H1 (cell line): ENCODE data around the gene RRBP1. TPM values are rescaled to one million over a fixed set of nuclear protein-coding genes. Genes with fewer than 3 reads are reported as not detected.

Experiments
- CTCF ChIA-PET: fragments of 300-600 bp; sonication (Branson Sonifier 250); formaldehyde crosslinking; loops from one replicate; lab custom pipeline; 2021; ENCODE audit not compliant: partially characterized antibody; lab: Charles Lee
- POLR2A ChIA-PET: fragments of 300-600 bp; sonication (Branson Sonifier 250); formaldehyde crosslinking; loops from one replicate; lab custom pipeline; 2021; ENCODE audit warnings: inconsistent platforms; ENCODE audit not compliant: partially characterized antibody; lab: Charles Lee
- DNase-seq, 2 experiments: peaks; one replicate each; pipeline versions ENCODE4 v3.0.0 to v3.0.0-alpha.2; 2010 to 2022; ENCODE audit warnings: low spot score in 2 of 2, low read depth in 1 of 2, mixed read lengths in 1 of 2
- FAIRE-seq: peaks from 2 replicates; lab custom pipeline; 2011; peaks lifted over from hg19 to GRCh38; lab: Jason Lieb, UNC
- H2AFZ ChIP-seq: 2 replicates; pipeline ENCODE4 v1.8.1; 2012; ENCODE audit warnings: low read length, inconsistent platforms
- H2AK5ac ChIP-seq: 2 replicates; pipeline ENCODE4 v1.6.1; 2013; ENCODE audit warnings: low read depth, low read length
- H2BK120ac ChIP-seq: replicated peaks from 2 replicates; pipeline ENCODE3; 2013; ENCODE audit warnings: low read depth, low read length, inconsistent platforms
- H2BK12ac ChIP-seq: 2 replicates; pipeline ENCODE4 v1.6.1; 2013; ENCODE audit warnings: low read depth, low read length
- H2BK15ac ChIP-seq: 2 replicates; pipeline ENCODE4 v1.6.1; 2013; ENCODE audit warnings: low read length
- H2BK20ac ChIP-seq: 2 replicates; pipeline ENCODE4 v1.6.1; 2013; ENCODE audit warnings: low read length
- H2BK5ac ChIP-seq: 2 replicates; pipeline ENCODE4 v1.6.1; 2013; ENCODE audit warnings: low read depth, low read length
- H3K14ac ChIP-seq: 2 replicates; pipeline ENCODE4 v1.6.1; 2013; ENCODE audit warnings: inconsistent platforms; ENCODE audit not compliant: insufficient read length
- H3K18ac ChIP-seq: 2 replicates; pipeline ENCODE4 v1.6.1; 2013; ENCODE audit warnings: low read length; ENCODE audit errors: extremely low read depth
- H3K23ac ChIP-seq: 2 replicates; pipeline ENCODE4 v1.6.1; 2013; ENCODE audit warnings: inconsistent platforms; ENCODE audit not compliant: insufficient read length
- H3K23me2 ChIP-seq: 2 replicates; pipeline ENCODE4 v1.6.1; 2013; ENCODE audit warnings: low read depth, low read length
- H3K27ac ChIP-seq: 2 replicates; pipeline ENCODE4 v1.6.1; 2011; ENCODE audit warnings: low read depth, low read length, inconsistent platforms
- H3K27me3 ChIP-seq, 4 experiments: replicated peaks in 1 of 4; 1 replicate in 1 of 4; 2 replicates in 3 of 4; pipeline versions ENCODE4 v1.6.1 to v1.8.1; 2011 to 2013; ENCODE audit warnings: low read length in 3 of 4, mild to moderate bottlenecking in 3 of 4, inconsistent platforms in 2 of 4, mixed read lengths in 2 of 4, moderate library complexity in 1 of 4; ENCODE audit not compliant: control insufficient read depth in 3 of 4, insufficient read depth in 3 of 4; ENCODE audit errors: extremely low read depth in 1 of 4
- H3K36me3 ChIP-seq, 4 experiments: 2 replicates each; pipeline versions ENCODE4 v1.6.1 to v1.8.1; 2011 to 2013; ENCODE audit warnings: mild to moderate bottlenecking in 4 of 4, low read length in 3 of 4, moderate library complexity in 2 of 4, control low read depth in 1 of 4, inconsistent platforms in 1 of 4; ENCODE audit not compliant: insufficient read depth in 4 of 4, control insufficient read depth in 2 of 4
- H3K4ac ChIP-seq: replicated peaks from 2 replicates; pipeline ENCODE3; 2013; ENCODE audit warnings: low read length, low read depth, mixed read lengths, inconsistent platforms; ENCODE audit not compliant: insufficient read length
- H3K4me1 ChIP-seq, 4 experiments: replicated peaks in 1 of 4; 1 replicate in 1 of 4; 2 replicates in 3 of 4; pipeline versions ENCODE4 v1.6.1 to v1.8.1; 2011 to 2013; ENCODE audit warnings: low read length in 3 of 4, inconsistent platforms in 2 of 4, mixed read lengths in 1 of 4; ENCODE audit not compliant: insufficient read depth in 4 of 4, control insufficient read depth in 3 of 4
- H3K4me2 ChIP-seq, 2 experiments: 2 replicates each; pipeline versions ENCODE4 v1.6.1 to v1.8.1; 2011 to 2013; ENCODE audit warnings: low read depth in 2 of 2, low read length in 2 of 2, control low read depth in 1 of 2, inconsistent platforms in 1 of 2, mild to moderate bottlenecking in 1 of 2; ENCODE audit not compliant: insufficient read depth in 1 of 2
- H3K4me3 ChIP-seq, 4 experiments: fragments of 200-600, 300-600 bp in 1 of 4; sonication (generic), shearing (Covaris generic), sonication (Bioruptor Twin) in 1 of 4; 2 replicates each; pipeline versions ENCODE4 v1.5.1 to v1.8.1; 2011 to 2016; ENCODE audit warnings: low read length in 4 of 4, low read depth in 3 of 4, control low read depth in 2 of 4, inconsistent platforms in 2 of 4, mild to moderate bottlenecking in 2 of 4, mixed read lengths in 1 of 4, moderate library complexity in 1 of 4; ENCODE audit not compliant: insufficient read depth in 2 of 4; ENCODE audit errors: extremely low read depth in 1 of 4
- H3K56ac ChIP-seq: replicated peaks from 2 replicates; pipeline ENCODE3; 2013; ENCODE audit warnings: low read depth, mild to moderate bottlenecking, mixed read lengths, low read length, inconsistent platforms; ENCODE audit not compliant: insufficient read length
- H3K79me1 ChIP-seq: 2 replicates; pipeline ENCODE4 v1.6.1; 2013; ENCODE audit warnings: low read depth, low read length, control low read depth
- H3K79me2 ChIP-seq, 2 experiments: 2 replicates each; pipeline versions ENCODE4 v1.6.1 to v1.8.1; 2012 to 2013; ENCODE audit warnings: low read length in 2 of 2, mild to moderate bottlenecking in 2 of 2, inconsistent platforms in 1 of 2; ENCODE audit not compliant: insufficient read depth in 2 of 2, control insufficient read depth in 1 of 2
- H3K9ac ChIP-seq, 4 experiments: replicated peaks in 1 of 4; 1 replicate in 1 of 4; 2 replicates in 3 of 4; pipeline versions ENCODE4 v1.6.1 to v1.8.1; 2011 to 2013; ENCODE audit warnings: low read depth in 3 of 4, low read length in 3 of 4, control low read depth in 2 of 4, mild to moderate bottlenecking in 2 of 4, moderate library complexity in 2 of 4, inconsistent platforms in 1 of 4; ENCODE audit errors: extremely low read depth in 1 of 4
- H3K9me3 ChIP-seq, 2 experiments: 2 replicates each; pipeline versions ENCODE4 v1.6.1 to v1.8.1; 2012 to 2013; ENCODE audit warnings: mild to moderate bottlenecking in 2 of 2, moderate library complexity in 2 of 2, control low read depth in 1 of 2, inconsistent platforms in 1 of 2, low read depth in 1 of 2, low read length in 1 of 2, mixed read lengths in 1 of 2; ENCODE audit not compliant: insufficient read depth in 2 of 2
- H4K20me1 ChIP-seq, 2 experiments: replicated peaks in 1 of 2; 2 replicates each; pipeline versions ENCODE3 to v1.8.1; 2011 to 2013; ENCODE audit warnings: inconsistent platforms in 2 of 2, low read length in 2 of 2, mild to moderate bottlenecking in 1 of 2; ENCODE audit not compliant: insufficient read depth in 2 of 2, control insufficient read depth in 1 of 2
- H4K5ac ChIP-seq: 2 replicates; pipeline ENCODE4 v1.6.1; 2013; ENCODE audit warnings: low read length, low read depth, mixed read lengths, inconsistent platforms; ENCODE audit not compliant: insufficient read length
- H4K8ac ChIP-seq: 2 replicates; pipeline ENCODE4 v1.8.0; 2013; ENCODE audit warnings: mild to moderate bottlenecking, moderate library complexity, low read length, inconsistent platforms; ENCODE audit not compliant: insufficient read depth; ENCODE audit errors: extremely low read depth
- H4K91ac ChIP-seq: replicated peaks from 2 replicates; pipeline ENCODE3; 2013; ENCODE audit warnings: low read length, mixed read lengths, inconsistent platforms; ENCODE audit not compliant: insufficient read length
- CBX8 ChIP-seq: fragments of 300-800, 300-1000 bp; sonication (generic); IDR thresholded peaks from 2 replicates; pipeline ENCODE4 v1.7.1; 2016; ENCODE audit warnings: low read depth, low read length, borderline replicate concordance
- HDAC2 ChIP-seq, 2 experiments: fragments of 300-600 bp in 1 of 2; sonication (generic) in 1 of 2; IDR thresholded peaks; 2 replicates each; pipeline ENCODE4 v1.6.1; 2011 to 2012; ENCODE audit warnings: low read depth in 2 of 2, low read length in 2 of 2, mild to moderate bottlenecking in 2 of 2, moderate library complexity in 2 of 2, borderline replicate concordance in 1 of 2, inconsistent platforms in 1 of 2
- HDAC6 ChIP-seq: IDR thresholded peaks from one replicate; pipeline ENCODE4 v1.7.1; 2012; ENCODE audit warnings: low read depth, mild to moderate bottlenecking, inconsistent platforms, low read length, moderate library complexity
- KDM5A ChIP-seq: fragments of 200-600 bp; IDR thresholded peaks from 2 replicates; pipeline ENCODE4 v1.7.1; 2012; ENCODE audit warnings: mild to moderate bottlenecking, low read length, inconsistent platforms, mixed read lengths
- RBBP5 ChIP-seq: IDR thresholded peaks from 2 replicates; pipeline ENCODE4 v1.7.1; 2012; ENCODE audit warnings: low read depth, mild to moderate bottlenecking, inconsistent platforms, low read length, moderate library complexity, borderline replicate concordance
- WGBS, 2 experiments: shearing (Covaris generic) in 1 of 2; methylation state at CpG; one replicate each; pipeline versions ENCODE4 v1.1.6 to v1.1.7; 2013 to 2015; ENCODE audit warnings: low lambda C conversion rate in 2 of 2, mixed read lengths in 2 of 2, inconsistent platforms in 1 of 2, low coverage in 1 of 2, missing lambda C conversion rate in 1 of 2; ENCODE audit not compliant: insufficient replicate concordance in 2 of 2, insufficient coverage in 1 of 2, insufficient read length in 1 of 2; ENCODE audit errors: extremely low coverage in 1 of 2, missing lambda C conversion rate in 1 of 2; 5-methylcytosine and 5-hydroxymethylcytosine counted together
- polyA plus RNA-seq, 7 experiments: library from polyadenylated mRNA; depleted of rRNA in 3 of 7; stranded (reverse) in 5 of 7; unstranded in 2 of 7; fragments of >200 nt in 5 of 7; fragments of 200-250 nt in 2 of 7; gene quantifications; 1 replicate in 5 of 7; 2 replicates in 1 of 7; 4 replicates in 1 of 7; pipeline versions ENCODE4 v1.2.1 to v1.2.3, GENCODE V29; 2011 to 2013; ENCODE audit warnings: missing spikeins in 2 of 7, mixed read lengths in 2 of 7
- total RNA-seq: library from RNA; stranded (reverse); fragmentation: NEBNext Ultra II Directional; extraction: Animal tissue kit (Norgen Biotek cat#: 25700); gene quantifications from 2 replicates; pipeline ENCODE4 v1.2.1, GENCODE V29; 2021
- TF ChIP-seq, protein P1 (sequence below): IDR thresholded peaks from 2 replicates; pipeline ENCODE4 v1.6.1; 2012; ENCODE audit warnings: inconsistent platforms
- TF ChIP-seq, protein P2 (sequence below), 3 experiments: IDR thresholded peaks; 1 replicate in 2 of 3; 2 replicates in 1 of 3; pipeline versions ENCODE4 v1.5.1 to v1.6.1; 2011; ENCODE audit warnings: low read length in 3 of 3, mild to moderate bottlenecking in 3 of 3, inconsistent platforms in 2 of 3, low read depth in 1 of 3, moderate library complexity in 1 of 3; ENCODE audit not compliant: insufficient read depth in 1 of 3; ENCODE audit errors: control extremely low read depth in 1 of 3

Gene RRBP1
- total and polyA plus RNA-seq, 2 of the 8 experiments (the other 6 are each of a cell fraction or from before 2014, with no cell fraction given) = 15.9 to 157 TPM

DNA sequence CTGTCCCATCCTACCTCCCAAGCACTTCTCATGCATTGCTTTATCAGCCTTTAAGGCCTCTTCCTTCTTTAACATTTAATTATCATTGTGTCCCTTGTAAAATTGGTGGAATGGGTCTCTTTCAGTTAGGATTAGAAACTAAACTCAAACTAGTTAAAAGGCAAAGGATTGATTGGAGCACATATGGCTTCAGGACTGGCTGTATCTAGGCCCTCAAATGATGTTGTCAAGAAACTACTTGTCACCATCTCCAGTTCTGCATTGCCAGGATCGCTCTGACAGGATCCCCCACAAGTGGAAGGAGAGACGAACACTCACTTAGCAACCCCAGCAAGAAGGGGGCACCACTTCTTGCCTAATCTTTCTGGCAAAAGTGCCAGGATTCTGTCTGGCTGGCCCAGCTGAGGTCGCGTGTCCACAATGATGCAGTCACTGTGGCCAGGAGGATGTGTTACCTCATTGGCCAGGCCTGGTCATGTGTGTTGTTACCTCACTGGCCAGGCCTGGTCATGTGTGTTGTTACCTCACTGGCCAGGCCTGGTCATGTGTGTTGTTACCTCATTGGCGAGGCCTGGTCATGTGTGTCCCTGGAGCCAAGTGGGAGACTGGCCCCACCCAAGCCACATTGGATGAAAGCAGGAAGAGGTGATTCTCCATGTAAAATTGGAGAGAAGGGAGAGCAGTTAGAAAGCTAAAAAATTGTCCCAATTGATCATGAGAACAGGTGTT, 22.7 kb upstream of the RRBP1 start:
- CTCF ChIA-PET = interaction anchor here (1.0 kb wide), 1 partner anchor 11 kb away, joined by 3 read pairs; no protein-coding TSS in a partner anchor
- H3K4ac ChIP-seq = no peak overlapping the region
- POLR2A ChIA-PET = no interaction called here
- no peak overlapping the region for H3K4me2 ChIP-seq
- no peak overlapping the region for H2BK120ac ChIP-seq
- H3K36me3 ChIP-seq = no peaks in the 10 kb centered on the region
- H3K4me1 ChIP-seq = no peaks in the 10 kb centered on the region
- no peak overlapping the region for H2BK5ac ChIP-seq
- H3K23me2 ChIP-seq = 0 out of 2 replicates have a peak, but pooled peaks cover 2% of the 10 kb centered on the region
- H3K14ac ChIP-seq = no peak overlapping the region
- WGBS, 2 experiments = 94% methylated on average over 5 of the region's 5 CpGs; no CpG with 5 or more reads in 1 of the 2 experiments
- no peak overlapping the region for H4K5ac ChIP-seq
- H4K91ac ChIP-seq = no peak overlapping the region
- no peaks in the 10 kb centered on the region for H4K20me1 ChIP-seq
- H3K9ac ChIP-seq = no peak overlapping the region; a peak in 1 of 7 replicates
- H2BK15ac ChIP-seq = no peak overlapping the region
- no peaks in the 10 kb centered on the region for H3K79me1 ChIP-seq
- FAIRE-seq (no peak), DNase-seq (no peak)
- no peak overlapping the region for H2BK20ac ChIP-seq
- no peak overlapping the region for H2AFZ ChIP-seq
- H3K18ac ChIP-seq = no peak overlapping the region
- no peak overlapping the region for H3K27ac ChIP-seq
- H3K4me3 ChIP-seq = no peak overlapping the region
- no peak overlapping the region for H2BK12ac ChIP-seq
- H3K27me3 ChIP-seq = no peaks in the 10 kb centered on the region
- H3K79me2 ChIP-seq = no peaks in the 10 kb centered on the region
- no peak overlapping the region for H3K23ac ChIP-seq
- H3K56ac ChIP-seq = no peak overlapping the region
- H4K8ac ChIP-seq = no peak overlapping the region
- H2AK5ac ChIP-seq = 0 out of 2 replicates have a peak overlapping the region, but pooled peaks have one; percentile 16
- no peaks in the 10 kb centered on the region for H3K9me3 ChIP-seq
- no peak for TF ChIP-seq HDAC2 (IDR thresholded peaks at IDR 0.05; ENCODE audit: borderline replicate concordance in 1 of 2, low read depth in 2 of 2, low read length in 2 of 2)
- TF ChIP-seq HDAC6 = no peak
- TF ChIP-seq CBX8 = no peak
- TF ChIP-seq, protein P1, sequence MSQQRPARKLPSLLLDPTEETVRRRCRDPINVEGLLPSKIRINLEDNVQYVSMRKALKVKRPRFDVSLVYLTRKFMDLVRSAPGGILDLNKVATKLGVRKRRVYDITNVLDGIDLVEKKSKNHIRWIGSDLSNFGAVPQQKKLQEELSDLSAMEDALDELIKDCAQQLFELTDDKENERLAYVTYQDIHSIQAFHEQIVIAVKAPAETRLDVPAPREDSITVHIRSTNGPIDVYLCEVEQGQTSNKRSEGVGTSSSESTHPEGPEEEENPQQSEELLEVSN = no peak
- TF ChIP-seq KDM5A = no peak
- TF ChIP-seq, protein P2, sequence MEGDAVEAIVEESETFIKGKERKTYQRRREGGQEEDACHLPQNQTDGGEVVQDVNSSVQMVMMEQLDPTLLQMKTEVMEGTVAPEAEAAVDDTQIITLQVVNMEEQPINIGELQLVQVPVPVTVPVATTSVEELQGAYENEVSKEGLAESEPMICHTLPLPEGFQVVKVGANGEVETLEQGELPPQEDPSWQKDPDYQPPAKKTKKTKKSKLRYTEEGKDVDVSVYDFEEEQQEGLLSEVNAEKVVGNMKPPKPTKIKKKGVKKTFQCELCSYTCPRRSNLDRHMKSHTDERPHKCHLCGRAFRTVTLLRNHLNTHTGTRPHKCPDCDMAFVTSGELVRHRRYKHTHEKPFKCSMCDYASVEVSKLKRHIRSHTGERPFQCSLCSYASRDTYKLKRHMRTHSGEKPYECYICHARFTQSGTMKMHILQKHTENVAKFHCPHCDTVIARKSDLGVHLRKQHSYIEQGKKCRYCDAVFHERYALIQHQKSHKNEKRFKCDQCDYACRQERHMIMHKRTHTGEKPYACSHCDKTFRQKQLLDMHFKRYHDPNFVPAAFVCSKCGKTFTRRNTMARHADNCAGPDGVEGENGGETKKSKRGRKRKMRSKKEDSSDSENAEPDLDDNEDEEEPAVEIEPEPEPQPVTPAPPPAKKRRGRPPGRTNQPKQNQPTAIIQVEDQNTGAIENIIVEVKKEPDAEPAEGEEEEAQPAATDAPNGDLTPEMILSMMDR (IDR thresholded peaks at IDR 0.05; ENCODE audit: control extremely low read depth in 1 of 3, insufficient read depth in 1 of 3, low read depth in 1 of 3, low read length in 3 of 3) = no peak
- TF ChIP-seq RBBP5 = no peak
